ENCODE results near the gene KRTAP10-5. TPM values are rescaled to one million over a fixed set of nuclear protein-coding genes. Genes with fewer than 3 reads are reported as not detected.

The KRTAP10-5 gene
- total RNA-seq, 3 donors from 2014 or later (not counting 1 experiment from before 2014, with no cell fraction given): not detected

GRCh38 chr21:44530903-44531605 lies 49.4 kb downstream of the KRTAP10-5 start:
- Histone ChIP-seq H3K4me1 (ENCODE audit: control insufficient read depth, insufficient read depth, low read length) (no peaks in the 10 kb centered on the region), H3K36me3 (ENCODE audit: control insufficient read depth, insufficient read depth, low read length) (no peaks in the 10 kb centered on the region), H3K27me3 (ENCODE audit: control insufficient read depth, insufficient read depth, low read length) (no peaks in the 10 kb centered on the region), H3K9me3 (ENCODE audit: control insufficient read depth, insufficient read depth, low read length) (no peaks in the 10 kb centered on the region), H3K27ac (ENCODE audit: low read length) (no peak overlapping the region), H3K4me3 (ENCODE audit: low read length) (no peak overlapping the region)
- TF ChIP-seq CTCF (IDR thresholded peaks at IDR 0.05): no peak
- DNase-seq (no peak), ATAC-seq (no peak)
- intact Hi-C loops (cut with micrococcal nuclease): no loop called here
- Mint-ChIP-seq H3K27ac (no peak overlapping the region), H3K36me3 (no peaks in the 10 kb centered on the region), H3K27me3 (ENCODE audit: low read depth in 2 of 2) (no peaks in the 10 kb centered on the region), H3K9me3 (no peaks in the 10 kb centered on the region), H3K4me3 (no peak overlapping the region), H3K4me1 (peaks cover 0 to 5% of the 10 kb centered on the region in 2 donors)
- 90% methylated on average over 23 of the region's 23 CpGs for WGBS (ENCODE audit: insufficient coverage)

- Histone ChIP-seq H3K9me3 (ENCODE audit: control insufficient read depth, insufficient read depth, low read length) (no peaks in the 10 kb centered on the region), H3K4me1 (ENCODE audit: control insufficient read depth, insufficient read depth, low read length) (no peaks in the 10 kb centered on the region), H3K27ac (ENCODE audit: low read length) (no peak overlapping the region), H3K27me3 (ENCODE audit: control insufficient read depth, insufficient read depth, low read length) (no peaks in the 10 kb centered on the region), H3K36me3 (ENCODE audit: control insufficient read depth, insufficient read depth, low read length) (no peaks in the 10 kb centered on the region), H3K4me3 (ENCODE audit: low read length) (no peak overlapping the region)
- no peak for DNase-seq
- Mint-ChIP-seq H3K27me3 (ENCODE audit: low read depth in 2 of 2) (no peaks in the 10 kb centered on the region), H3K4me3 (no peak overlapping the region), H3K27ac (no peak overlapping the region), H3K36me3 (no peaks in the 10 kb centered on the region), H3K4me1 (peaks cover 0 to 5% of the 10 kb centered on the region in 2 donors), H3K9me3 (no peaks in the 10 kb centered on the region)
- intact Hi-C loops (cut with micrococcal nuclease): no loop called here
- no peak for ATAC-seq
- 84% methylated on average over 7 of the region's 7 CpGs for WGBS (ENCODE audit: insufficient coverage)
- TF ChIP-seq CTCF (IDR thresholded peaks at IDR 0.05): no peak
Measured at GRCh38 chr21:44530221-44530902, 50.0 kb downstream of the KRTAP10-5 start.

DNA sequence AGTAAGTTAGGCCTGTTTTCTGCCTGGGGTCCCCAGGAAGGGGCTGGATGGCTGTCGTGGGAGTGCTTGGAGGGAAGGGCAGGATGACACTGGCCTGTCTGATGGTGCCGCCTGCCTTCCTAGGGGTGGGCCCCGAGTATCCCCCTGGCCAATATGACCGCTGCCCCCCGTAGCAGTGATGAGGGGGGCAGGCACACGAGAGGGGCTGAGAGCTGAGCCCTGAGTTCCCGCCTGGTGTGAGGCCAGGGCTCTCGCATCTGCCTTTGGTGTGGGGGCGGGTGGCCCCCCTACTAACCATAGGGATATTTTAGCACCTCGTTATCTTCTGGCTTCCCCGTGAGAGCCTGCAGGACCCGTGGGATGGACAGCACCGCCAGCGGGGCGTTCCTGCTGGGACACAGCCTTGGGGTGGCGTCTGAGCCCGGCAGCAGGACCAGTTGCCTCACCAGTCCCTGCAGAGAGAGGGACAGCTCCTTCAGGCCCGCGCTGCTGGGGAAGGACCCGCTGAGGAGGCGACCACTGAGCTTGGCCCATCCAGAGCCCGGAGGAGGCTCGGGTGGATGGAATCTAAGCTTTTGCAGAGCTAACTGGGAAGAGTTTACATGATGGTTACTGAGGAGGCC lies 50.8 kb downstream of the KRTAP10-5 start:
- H3K4me3 ChIP-seq (ENCODE audit: low read length): no peak overlapping the region
- no peak for TF ChIP-seq CTCF (IDR thresholded peaks at IDR 0.05)
- no peaks in the 10 kb centered on the region for H3K27me3 ChIP-seq (ENCODE audit: control insufficient read depth, insufficient read depth, low read length)
- 82% methylated on average over 23 of the region's 23 CpGs for WGBS (ENCODE audit: insufficient coverage)
- Mint-ChIP-seq H3K36me3 (no peaks in the 10 kb centered on the region), H3K4me3 (no peak overlapping the region), H3K27ac (no peak overlapping the region), H3K4me1 (peaks cover 0 to 5% of the 10 kb centered on the region in 2 donors), H3K27me3 (ENCODE audit: low read depth in 2 of 2) (no peaks in the 10 kb centered on the region), H3K9me3 (no peaks in the 10 kb centered on the region)
- no peaks in the 10 kb centered on the region for H3K4me1 ChIP-seq (ENCODE audit: control insufficient read depth, insufficient read depth, low read length)
- H3K36me3 ChIP-seq (ENCODE audit: control insufficient read depth, insufficient read depth, low read length): no peaks in the 10 kb centered on the region
- no peaks in the 10 kb centered on the region for H3K9me3 ChIP-seq (ENCODE audit: control insufficient read depth, insufficient read depth, low read length)
- no peak overlapping the region for H3K27ac ChIP-seq (ENCODE audit: low read length)
- ATAC-seq: no peak
- intact Hi-C loops (cut with micrococcal nuclease): no loop called here
- no peak for DNase-seq

Other genes starting within 250 kb of the KRTAP10-5 start
- gene CFAP410, start 241.2 kb downstream of the KRTAP10-5 start, total RNA-seq: 10 to 100 TPM; 43.6 to 47.4 (median 46.7) TPM
- 10 to 100 TPM; 21.7 to 70.5 (median 25.2) TPM for gene TRPM2, start 227.0 kb downstream of the KRTAP10-5 start, total RNA-seq
- gene LRRC3, start 125.1 kb downstream of the KRTAP10-5 start, total RNA-seq: under 1 TPM; 0.36 to 0.50 (median 0.38) TPM
- not detected for gene KRTAP10-1, start 40.4 kb downstream of the KRTAP10-5 start, total RNA-seq
- not detected for gene KRTAP10-2, start 29.1 kb downstream of the KRTAP10-5 start, total RNA-seq
- gene KRTAP10-3, start 21.8 kb downstream of the KRTAP10-5 start, total RNA-seq: not detected
- gene KRTAP10-4, start 6.9 kb downstream of the KRTAP10-5 start, total RNA-seq: not detected
- gene KRTAP10-6, start 11.9 kb upstream of the KRTAP10-5 start, total RNA-seq: not detected
- not detected for gene KRTAP10-7, start 20.0 kb upstream of the KRTAP10-5 start, total RNA-seq
- gene KRTAP10-8, start 31.5 kb upstream of the KRTAP10-5 start, total RNA-seq: not detected
- not detected for gene KRTAP10-9, start 46.5 kb upstream of the KRTAP10-5 start, total RNA-seq
- gene KRTAP10-10, start 56.8 kb upstream of the KRTAP10-5 start, total RNA-seq: not detected
- gene KRTAP10-11, start 65.8 kb upstream of the KRTAP10-5 start, total RNA-seq: not detected
- not detected for gene KRTAP12-4, start 74.1 kb upstream of the KRTAP10-5 start, total RNA-seq
- gene KRTAP12-3, start 77.3 kb upstream of the KRTAP10-5 start, total RNA-seq: 1 to 10 TPM in 2 of 3 donors, not detected in 1; 1.0 to 1.1 TPM
- not detected for gene KRTAP12-2, start 86.3 kb upstream of the KRTAP10-5 start, total RNA-seq
- not detected for gene KRTAP12-1, start 101.6 kb upstream of the KRTAP10-5 start, total RNA-seq
- not detected for gene KRTAP10-12, start 116.6 kb upstream of the KRTAP10-5 start, total RNA-seq
- not detected for gene TSPEAR, start 131.0 kb upstream of the KRTAP10-5 start, total RNA-seq
- 100 to 1,000 TPM in 2 of 3 donors, 10 to 100 TPM in 1; 89.1 to 109 (median 107) TPM for gene UBE2G2, start 221.2 kb upstream of the KRTAP10-5 start, total RNA-seq
- gene SUMO3, start 237.5 kb upstream of the KRTAP10-5 start, total RNA-seq: 10 to 100 TPM; 64.0 to 70.1 (median 65.2) TPM